Ishikawa (cell line): ENCODE results near the gene CD34.

Experiments used
- CEBPB ChIP-seq: IDR thresholded peaks from 2 replicates; pipeline ENCODE4 v1.6.1; 2012
- CREB1 ChIP-seq: IDR thresholded peaks from 2 replicates; pipeline ENCODE4 v1.6.1; 2012; ENCODE audit warnings: low read depth
- EGR1 ChIP-seq: IDR thresholded peaks from 2 replicates; pipeline ENCODE4 v1.6.1; 2012
- EP300 ChIP-seq: IDR thresholded peaks from 2 replicates; pipeline ENCODE4 v1.6.1; 2012; ENCODE audit warnings: borderline replicate concordance
- FOXM1 ChIP-seq: IDR thresholded peaks from 2 replicates; pipeline ENCODE4 v1.6.1; 2012; ENCODE audit warnings: low read depth, borderline replicate concordance
- MAX ChIP-seq: IDR thresholded peaks from 2 replicates; pipeline ENCODE4 v1.6.1; 2012
- NFIC ChIP-seq: IDR thresholded peaks from 2 replicates; pipeline ENCODE4 v1.6.1; 2012
- RAD21 ChIP-seq: IDR thresholded peaks from 2 replicates; pipeline ENCODE4 v1.6.1; 2012; ENCODE audit warnings: low read depth
- REST ChIP-seq: IDR thresholded peaks from 2 replicates; pipeline ENCODE4 v1.6.1; 2012; ENCODE audit warnings: low read depth, mild to moderate bottlenecking
- TAF1 ChIP-seq: IDR thresholded peaks from 2 replicates; pipeline ENCODE4 v1.6.1; 2012; ENCODE audit warnings: low read depth, mild to moderate bottlenecking
- TCF12 ChIP-seq: IDR thresholded peaks from 2 replicates; pipeline ENCODE4 v1.6.1; 2012; ENCODE audit warnings: low read depth
- TEAD4 ChIP-seq: IDR thresholded peaks from 2 replicates; pipeline ENCODE4 v1.6.1; 2012
- USF1 ChIP-seq: IDR thresholded peaks from 2 replicates; pipeline ENCODE4 v1.6.1; 2012
- YY1 ChIP-seq: IDR thresholded peaks from 2 replicates; pipeline ENCODE4 v1.6.1; 2012; ENCODE audit warnings: low read depth
- ZBTB7A ChIP-seq: IDR thresholded peaks from 2 replicates; pipeline ENCODE4 v1.6.1; 2012; ENCODE audit warnings: low read depth

CD34 gene

GRCh38 chr1:207910591-207911354 lies at the start of gene CD34:
TSS of gene CD34 (minus strand) at chr1:207911125. CDS start at chr1:207911080, 45 bp downstream.
- no peak for TF ChIP-seq YY1
- no peak for TF ChIP-seq EGR1
- no peak for TF ChIP-seq CREB1
- TF ChIP-seq REST: no peak
- TF ChIP-seq NFIC: no peak
- TF ChIP-seq USF1: no peak
- TF ChIP-seq ZBTB7A: no peak
- TF ChIP-seq MAX: no peak
- no peak for TF ChIP-seq FOXM1
- TF ChIP-seq TAF1: no peak
- TF ChIP-seq TEAD4: no peak
- TF ChIP-seq EP300: no peak
- no peak for TF ChIP-seq RAD21
- TF ChIP-seq CEBPB: no peak
- no peak for TF ChIP-seq TCF12

- no peak for TF ChIP-seq RAD21
- TF ChIP-seq NFIC: no peak
- no peak for TF ChIP-seq CREB1
- TF ChIP-seq YY1: no peak
- TF ChIP-seq TCF12: no peak
- TF ChIP-seq MAX: no peak
- TF ChIP-seq EP300: no peak
- no peak for TF ChIP-seq CEBPB
- TF ChIP-seq TEAD4: no peak
- TF ChIP-seq USF1: no peak
- TF ChIP-seq TAF1: no peak
- no peak for TF ChIP-seq REST
These were observed 49.4 kb upstream of the CD34 start for GRCh38 chr1:207960346-207960745.

- TF ChIP-seq TAF1 (no peak), TCF12 (no peak), TEAD4 (no peak), USF1 (no peak), CREB1 (no peak), NFIC (no peak), FOXM1 (no peak), EP300 (no peak), REST (no peak), MAX (no peak), CEBPB (no peak), ZBTB7A (no peak), EGR1 (no peak), RAD21 (no peak), YY1 (no peak)
These were observed 49.0 kb upstream of the CD34 start for GRCh38 chr1:207959910-207960309.
